Activated T-helper 1 cell treated with anti-CD3 and anti-CD28 coated beads, Interleukin-2, amount 50 U/mL, for 16 hours (primary cell): ENCODE data around the gene GTPBP2.
A peak's percentile ranks its signal among the peaks of the same experiment; 100 is the strongest.
"Not testable (repeated sequence)": the region's sequence is repeated elsewhere in the genome, so short reads cannot be mapped to it uniquely, and the experiment has no call there.

ENCODE experiments used
- DNase-seq, 2 donors: peaks; one replicate each; pipeline ENCODE4 v3.0.0-alpha.2; 2020; ENCODE audit warnings: low read depth in 1 of 2, low spot score in 1 of 2

The GTPBP2 gene

GRCh38 chr6:43624786-43625288 is 4.2 kb downstream of the GTPBP2 start:
- DNase-seq: no peak

- DNase-seq: no peak
Measured at GRCh38 chr6:43623880-43624785, 4.9 kb downstream of the GTPBP2 start.

- DNase-seq: no peak
Measured at GRCh38 chr6:43622541-43622940, 6.5 kb downstream of the GTPBP2 start.

- DNase-seq: no peak
Measured at GRCh38 chr6:43621836-43622180, 7.3 kb downstream of the GTPBP2 start.

GRCh38 chr6:43621078-43621835 is 7.8 kb downstream of the GTPBP2 start:
- DNase-seq: no peak

GRCh38 chr6:43616725-43617472 is 12.2 kb downstream of the GTPBP2 start:
- no peak for DNase-seq

- no peak for DNase-seq
Measured at GRCh38 chr6:43614396-43614730, 14.7 kb downstream of the GTPBP2 start.

GRCh38 chr6:43613721-43614395 is 15.2 kb downstream of the GTPBP2 start:
- DNase-seq: no peak

- DNase-seq: no peak
Measured at GRCh38 chr6:43610431-43610830, 18.6 kb downstream of the GTPBP2 start.

GRCh38 chr6:43609402-43609801 is 19.7 kb downstream of the GTPBP2 start:
- no peak for DNase-seq

- DNase-seq: no peak
Measured at GRCh38 chr6:43608807-43609206, 20.3 kb downstream of the GTPBP2 start.

GRCh38 chr6:43608310-43608763 is 20.7 kb downstream of the GTPBP2 start:
- peak; percentile 20 to 30 for DNase-seq

- no peak for DNase-seq
Measured at GRCh38 chr6:43606019-43606418, 23.0 kb downstream of the GTPBP2 start.

GRCh38 chr6:43604174-43604573 is 24.9 kb downstream of the GTPBP2 start:
- DNase-seq: no peak

GRCh38 chr6:43600595-43600994 is 28.5 kb downstream of the GTPBP2 start:
- DNase-seq: no peak

GRCh38 chr6:43593938-43594337 is 35.1 kb downstream of the GTPBP2 start:
- DNase-seq: no peak

- not testable (repeated sequence) for DNase-seq
Measured at GRCh38 chr6:43589564-43589963, 39.5 kb downstream of the GTPBP2 start.

GRCh38 chr6:43588194-43588593 is 40.9 kb downstream of the GTPBP2 start:
- DNase-seq: no peak

- no peak for DNase-seq
Measured at GRCh38 chr6:43584892-43585570, 44.0 kb downstream of the GTPBP2 start.

GRCh38 chr6:43582911-43583310 is 46.2 kb downstream of the GTPBP2 start:
- DNase-seq: no peak
